ACHN (cell line): ENCODE results near the gene ACO2.
A peak's percentile ranks its signal among the peaks of the same experiment; 100 is the strongest.

ENCODE experiments used
- DNase-seq: peaks from one replicate; pipeline ENCODE4 v3.0.0-alpha.2; 2015
- in situ Hi-C: cut with HindIII; loops from 2 replicates; pipeline ENCODE4 v1.10.0; 2017; ENCODE audit warnings: low sequenced_read_pairs, low pct_ligation_motif_present, low pct_unique_long_range_greater_than_20kb

Gene ACO2

DNA sequence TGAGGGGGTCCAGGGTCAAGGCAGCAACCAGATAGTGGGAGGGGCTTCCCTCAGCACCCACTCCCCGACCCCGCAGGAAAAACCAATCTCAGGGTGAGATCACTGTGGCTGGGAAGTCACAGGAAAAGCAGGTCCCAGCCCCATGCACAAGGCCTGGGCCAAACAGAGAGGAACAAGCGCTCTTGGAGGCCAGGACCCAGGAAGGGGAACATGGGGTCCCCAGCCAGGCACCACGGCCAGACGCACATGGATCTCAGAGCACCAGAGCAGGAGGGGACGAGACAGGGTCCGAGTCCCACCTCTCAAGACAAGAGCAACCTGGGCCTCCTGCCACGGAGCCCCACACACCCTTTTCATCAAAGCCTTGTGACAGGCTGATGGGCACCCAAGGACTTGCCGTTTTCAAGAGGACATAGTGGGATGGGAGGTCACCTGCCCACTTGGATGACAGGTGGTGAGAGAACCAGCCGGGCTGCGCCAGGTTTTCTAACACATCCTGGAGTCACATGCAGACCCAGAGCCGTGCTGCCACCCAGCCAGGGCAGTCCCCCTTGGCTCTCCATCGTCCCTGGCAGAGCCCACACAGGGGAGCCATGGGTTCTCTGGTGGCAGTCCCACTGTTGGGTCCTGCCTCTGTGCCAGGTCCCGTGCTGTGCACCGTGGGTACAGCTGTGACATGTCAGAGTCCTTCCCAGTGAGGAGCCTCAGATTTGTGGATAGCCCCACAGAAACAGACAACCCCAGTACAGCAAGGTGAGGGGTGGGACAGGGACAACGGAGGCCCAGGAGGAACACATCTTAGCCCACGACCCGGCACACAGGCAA is 62.2 kb downstream of the ACO2 start:
- in situ Hi-C loops: no loop called here
- DNase-seq: no peak

DNA sequence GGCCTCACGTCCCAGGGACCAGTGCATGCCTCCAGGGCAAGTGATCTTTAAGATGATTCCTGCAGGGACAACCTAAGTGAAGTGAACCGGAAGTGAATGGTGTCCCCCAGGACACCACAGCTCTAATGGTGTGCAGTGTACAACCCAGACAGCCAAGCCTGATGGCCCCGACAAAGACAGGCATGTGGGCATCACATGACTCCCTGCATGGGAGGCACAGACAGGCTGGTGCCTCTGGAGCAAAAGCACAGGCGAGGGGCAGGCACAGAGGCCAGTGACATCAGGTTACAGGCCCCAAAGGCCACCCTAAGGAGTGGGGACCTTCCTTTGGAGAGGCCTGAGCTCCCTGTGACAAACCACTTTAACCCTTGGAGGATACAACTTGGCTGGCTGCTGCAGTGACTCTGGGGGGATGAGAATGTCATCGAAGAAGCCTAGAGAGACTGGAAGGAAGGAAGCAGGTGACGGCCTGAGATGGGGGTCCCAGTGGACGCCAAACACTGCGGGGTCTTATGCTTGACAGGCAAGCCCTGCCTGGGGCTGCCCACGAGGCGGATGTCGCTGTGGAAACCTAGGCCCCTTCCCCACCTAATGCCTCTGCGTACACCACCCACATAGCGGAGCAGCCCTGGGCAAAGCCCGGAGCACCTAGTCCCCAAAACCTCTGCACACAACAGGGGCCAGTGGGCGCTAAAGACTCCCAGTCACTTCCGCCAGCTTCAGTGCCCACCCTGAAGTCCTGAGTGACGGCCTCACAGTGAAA is 63.0 kb downstream of the ACO2 start:
- DNase-seq: no peak
- in situ Hi-C loops: no loop called here

DNA sequence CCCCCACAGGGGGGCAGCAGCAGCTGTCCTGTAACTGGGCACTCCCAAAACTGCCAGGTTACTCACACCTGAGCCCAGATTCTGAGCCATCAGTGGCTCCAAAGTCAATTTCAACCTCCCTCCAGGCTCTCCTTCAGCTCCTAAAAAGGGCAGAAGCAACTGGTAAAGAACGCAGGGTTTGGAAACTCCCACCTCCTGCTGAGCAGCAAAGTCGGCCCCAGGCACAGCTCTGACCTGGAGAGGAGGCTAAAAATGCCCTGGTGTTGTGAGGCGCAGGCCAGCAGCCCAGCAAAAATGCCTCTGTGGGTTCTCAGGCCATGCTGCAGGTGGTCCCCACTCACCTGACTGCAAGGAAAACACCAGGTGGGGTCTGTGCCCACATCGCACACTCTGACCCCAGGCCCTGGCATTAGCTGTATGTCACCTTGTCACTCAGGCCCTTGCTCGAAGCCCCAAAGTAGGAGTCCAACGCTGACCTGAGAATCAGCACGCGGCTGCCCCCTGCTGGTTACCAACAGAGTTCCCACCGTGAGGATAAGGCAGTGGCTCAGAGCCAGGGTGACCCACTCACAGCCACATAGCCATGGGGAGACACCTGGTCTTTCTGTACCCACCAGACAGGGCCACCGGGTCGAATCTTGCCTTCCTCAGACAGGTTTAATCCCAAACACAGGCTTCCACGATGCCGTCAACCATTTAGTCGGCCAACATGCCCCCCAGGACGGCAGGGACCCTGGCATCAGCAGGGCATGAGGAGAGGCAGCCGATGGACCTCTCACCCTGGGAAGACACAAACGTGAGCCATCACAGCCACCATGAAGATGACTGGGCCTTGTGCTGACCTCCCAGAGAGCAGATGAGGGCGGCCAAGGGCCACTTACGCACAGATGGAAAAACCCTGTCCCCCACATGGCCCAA is 64.2 kb downstream of the ACO2 start:
- in situ Hi-C loops: no loop called here
- DNase-seq: peak; percentile 61

DNA sequence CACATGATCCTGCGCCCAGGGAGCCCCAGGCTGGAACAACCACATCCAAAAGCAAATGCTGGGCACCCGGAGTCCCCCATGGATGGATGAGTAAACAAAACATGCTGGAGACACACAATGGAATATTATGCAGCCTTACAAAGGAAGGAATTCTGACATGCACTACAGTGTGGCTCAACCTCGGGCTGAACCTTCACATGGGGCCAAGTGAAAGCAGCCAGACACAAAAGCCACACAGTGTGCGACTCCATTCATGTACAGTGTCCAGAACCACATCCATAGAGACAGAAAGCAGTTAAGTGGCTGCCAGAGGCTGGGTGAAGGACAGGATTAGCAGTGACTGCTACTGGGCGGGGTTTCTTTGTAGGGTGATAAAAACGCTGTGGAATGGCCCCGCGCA is 65.3 kb downstream of the ACO2 start:
- in situ Hi-C loops: no loop called here
- no peak for DNase-seq

DNA sequence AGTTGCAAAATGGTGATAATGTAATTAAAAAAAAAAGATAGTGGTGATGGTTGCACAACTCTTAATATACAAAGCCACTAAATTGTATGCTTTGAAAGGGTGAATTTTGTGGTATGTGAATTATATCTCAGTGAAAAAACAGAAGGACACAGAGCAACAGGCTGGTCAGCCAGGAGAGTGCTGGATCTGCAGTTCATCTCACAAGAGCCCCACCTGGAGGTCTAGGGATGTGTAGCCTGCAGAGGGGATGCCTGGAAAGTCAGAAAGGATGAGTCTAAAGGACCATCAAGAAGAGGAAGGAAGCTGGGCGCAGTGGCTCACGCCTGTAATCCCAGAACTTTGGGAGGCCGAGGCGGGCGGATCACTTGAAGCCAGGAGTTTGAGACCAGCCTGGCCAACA is 66.3 kb downstream of the ACO2 start:
- peak; percentile 46 for DNase-seq
- in situ Hi-C loops: no loop called here

- no peak for DNase-seq
- in situ Hi-C loops: no loop called here
Observed at GRCh38 chr22:41537203-41537602, 68.3 kb downstream of the ACO2 start.

GRCh38 chr22:41538583-41538982 is 69.7 kb downstream of the ACO2 start:
- no peak for DNase-seq
- in situ Hi-C loops: no loop called here

DNA sequence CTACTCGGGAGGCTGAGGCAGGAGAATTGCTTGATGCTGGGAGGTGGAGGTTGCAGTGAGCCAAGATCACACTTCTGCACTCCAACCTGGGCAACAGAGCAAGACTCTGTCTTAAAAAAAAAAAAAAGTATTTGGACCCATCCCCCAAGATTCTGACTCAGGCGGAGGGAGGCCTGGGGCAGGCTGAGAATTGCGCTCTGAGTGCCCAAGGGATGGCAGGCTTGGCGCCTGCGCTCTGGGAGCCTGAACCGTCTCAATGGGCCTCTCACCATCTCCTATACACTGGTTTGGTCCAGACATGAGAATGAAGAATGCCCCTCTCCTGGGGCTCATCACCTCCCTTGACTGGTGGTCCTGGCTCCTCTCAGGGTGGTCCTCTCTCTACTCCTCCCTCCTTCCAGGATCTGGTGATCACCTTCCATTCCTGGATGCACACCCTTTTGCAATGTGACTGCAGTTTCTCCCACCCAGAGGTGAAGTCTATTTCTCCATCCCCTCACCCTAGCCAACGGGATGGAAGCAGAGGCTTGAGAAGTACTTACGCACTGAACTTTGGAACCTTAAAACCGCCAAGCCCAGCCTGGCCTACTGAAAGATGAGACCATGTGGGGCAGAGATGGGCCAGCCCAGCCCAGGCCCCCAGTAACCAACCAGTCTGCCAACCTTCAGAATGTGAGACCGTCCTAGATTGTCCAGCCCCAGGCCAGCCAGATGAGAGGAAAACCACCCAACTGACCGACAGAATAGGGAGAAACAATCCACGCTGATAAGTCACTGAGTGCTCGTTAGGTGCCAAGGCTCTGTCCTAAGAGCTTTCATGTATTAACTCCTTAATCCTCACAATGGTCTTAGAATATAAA is 70.5 kb downstream of the ACO2 start:
- no peak for DNase-seq
- in situ Hi-C loops: no loop called here

GRCh38 chr22:41540006-41540315 is 71.0 kb downstream of the ACO2 start:
- no peak for DNase-seq
- in situ Hi-C loops: no loop called here

DNA sequence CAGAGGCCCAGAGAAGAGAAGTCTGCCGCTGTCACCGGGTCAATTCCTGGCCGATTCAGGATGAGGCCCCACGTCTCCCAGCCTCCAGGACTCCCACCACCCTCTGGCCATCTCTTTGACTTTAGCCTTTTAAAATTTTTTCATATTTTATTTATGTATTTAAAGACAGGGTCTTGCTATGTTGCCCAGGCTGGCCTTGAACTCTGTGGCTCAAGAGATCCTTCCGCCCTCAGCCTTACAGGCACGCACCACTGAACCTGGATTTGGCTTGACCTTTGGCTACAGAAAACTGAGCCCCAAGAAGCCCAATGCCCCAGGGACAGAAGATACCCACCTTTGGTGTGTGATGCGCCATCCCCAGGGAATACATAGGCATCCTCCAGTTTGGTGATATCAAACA is 71.4 kb downstream of the ACO2 start:
- no peak for DNase-seq
- in situ Hi-C loops: no loop called here

DNA sequence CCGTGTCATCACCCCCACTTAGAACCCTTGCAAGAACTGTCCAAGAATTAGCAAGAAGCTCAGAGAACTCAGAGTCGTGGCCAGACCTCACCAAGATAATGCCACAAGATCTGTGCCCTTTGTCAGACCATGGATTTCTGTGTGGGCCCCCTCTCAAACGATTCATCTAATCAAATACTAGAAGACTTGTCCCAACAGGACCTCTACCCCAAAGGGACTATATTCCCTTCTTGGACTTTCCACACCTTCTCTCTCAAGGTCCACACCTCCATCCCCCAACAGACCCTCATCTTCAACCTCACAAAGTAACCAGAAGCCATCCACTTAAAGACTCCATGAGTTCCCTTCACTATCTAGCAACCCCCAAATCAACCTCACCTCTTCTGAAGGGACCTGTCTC is 72.6 kb downstream of the ACO2 start:
- DNase-seq: no peak
- in situ Hi-C loops: no loop called here

- no peak for DNase-seq
- in situ Hi-C loops: no loop called here
Observed at GRCh38 chr22:41542224-41542623, 73.3 kb downstream of the ACO2 start.

DNA sequence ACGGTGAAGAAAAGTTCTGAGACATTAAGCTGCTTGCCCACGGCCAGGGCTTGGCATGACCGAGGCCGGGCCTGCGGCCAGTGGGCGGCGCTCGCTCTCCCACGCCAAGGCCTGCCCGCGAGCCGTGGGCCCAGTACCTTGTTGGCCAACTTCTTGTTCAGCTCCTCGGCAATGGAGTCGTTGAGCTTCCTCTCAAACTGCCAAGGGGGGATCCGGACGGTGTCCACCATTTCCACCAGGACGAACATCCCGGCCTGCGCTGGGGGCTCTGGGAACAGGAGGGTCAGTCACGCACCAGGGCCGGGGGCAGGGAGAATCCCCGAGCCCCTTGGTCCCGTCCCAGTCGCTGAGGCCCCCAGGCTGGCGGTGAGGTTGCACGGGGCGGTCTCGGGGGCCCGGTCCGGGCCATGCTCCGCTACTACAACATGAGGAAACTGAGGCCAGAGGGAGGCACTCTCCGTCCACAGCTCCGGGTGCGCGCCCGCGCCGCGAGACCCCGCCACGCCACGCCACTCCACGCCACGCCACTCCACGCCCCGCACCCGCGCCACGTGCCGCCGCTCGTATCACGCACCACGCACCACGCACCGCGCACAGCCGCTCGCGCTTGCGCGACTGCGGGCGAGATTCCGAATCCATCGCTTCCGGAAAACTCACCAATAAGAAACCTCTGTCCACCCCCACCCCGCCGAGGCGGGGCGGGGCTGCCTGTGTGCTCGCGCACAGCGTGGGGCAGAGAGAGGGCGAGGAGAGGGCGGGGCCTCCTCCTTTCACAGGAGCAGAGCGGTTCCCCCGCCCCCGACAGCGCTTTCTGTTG is 75.1 kb downstream of the ACO2 start, which contains the start of gene POLR3H:
TSS of gene POLR3H (minus strand) at position 617 of the 817 bp plus-strand sequence. CDS start at position 248, 369 bp downstream.
- in situ Hi-C loops: no loop called here
- peak; percentile 96 for DNase-seq

- in situ Hi-C loops: no loop called here
- DNase-seq: no peak
Observed at GRCh38 chr22:41544671-41545476, 76.0 kb downstream of the ACO2 start.

- DNase-seq: no peak
Observed at GRCh38 chr22:41548830-41549211, 79.9 kb downstream of the ACO2 start.

DNA sequence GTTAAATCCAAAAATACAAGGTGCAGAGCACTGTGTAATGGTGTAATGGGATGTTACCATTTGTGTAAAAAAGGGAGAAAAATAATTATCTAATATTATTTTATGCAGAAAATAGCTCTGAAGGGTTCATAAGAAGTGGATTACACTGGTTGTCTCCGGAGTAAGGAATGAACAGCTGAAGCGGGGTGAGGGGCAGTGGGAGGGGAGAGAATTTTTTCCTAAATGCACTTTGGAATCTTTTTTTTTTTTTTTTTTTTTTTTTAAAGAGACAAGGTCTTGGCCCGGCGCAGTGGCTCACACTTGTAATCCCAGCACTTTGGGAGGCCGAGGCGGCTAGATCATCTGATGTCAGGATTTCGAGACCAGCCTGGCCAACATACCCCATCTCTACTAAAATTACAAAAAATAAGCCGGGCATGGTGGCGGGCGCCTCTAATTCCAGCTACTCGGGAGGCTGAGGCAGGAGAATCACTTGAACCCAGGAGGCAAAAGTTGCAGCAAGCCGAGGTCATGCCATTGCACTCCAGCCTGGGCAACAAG is 82.1 kb downstream of the ACO2 start:
- no peak for DNase-seq
- in situ Hi-C loops: no loop called here

More at GRCh38 chr22:41548830-41549211, 79.9 kb downstream of the ACO2 start:
- in situ Hi-C loops: no loop called here
